ENCODE measurements around the gene SLAIN1.

The SLAIN1 gene

GRCh38 chr13:77703408-77703807 lies 5.9 kb downstream of the SLAIN1 start:
- DNase-seq (ENCODE audit: extremely low read depth in 1 of 2, low read depth in 1 of 2), result no peak

- no peak for DNase-seq (ENCODE audit: extremely low read depth in 1 of 2, low read depth in 1 of 2)
Measured at GRCh38 chr13:77714119-77714755, 16.8 kb downstream of the SLAIN1 start.

DNA sequence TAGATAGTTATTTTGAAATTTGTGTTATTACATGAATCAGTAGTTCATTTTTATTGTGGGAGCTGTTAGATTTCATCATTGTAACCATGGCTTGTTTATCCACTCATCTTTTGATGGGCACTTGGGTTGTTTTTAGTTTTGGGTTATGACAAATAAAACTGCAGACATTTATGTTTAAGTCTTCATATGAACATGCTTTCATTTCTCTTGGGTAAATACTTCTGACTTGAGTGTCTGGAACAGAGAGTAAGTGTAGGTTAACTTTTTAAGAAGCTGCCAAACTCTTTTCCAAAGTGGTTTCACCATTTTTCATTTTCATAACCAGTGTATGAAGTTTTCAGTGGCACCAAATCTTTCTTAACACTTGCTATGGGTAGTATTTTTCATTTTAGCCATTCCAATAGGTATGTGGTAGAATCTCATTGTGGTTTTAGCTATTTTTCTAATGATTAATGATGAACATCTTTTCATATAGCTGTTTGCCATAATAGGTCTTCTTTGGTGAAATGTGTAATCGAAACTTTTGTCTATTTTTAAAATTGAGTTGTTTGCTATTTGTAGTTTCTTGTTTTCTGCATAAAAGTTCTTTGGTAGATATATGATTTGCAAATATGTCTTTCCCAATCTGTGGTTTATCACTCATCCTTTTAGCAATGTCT lies 17.9 kb downstream of the SLAIN1 start:
- DNase-seq (ENCODE audit: extremely low read depth in 1 of 2, low read depth in 1 of 2), result no peak

DNA sequence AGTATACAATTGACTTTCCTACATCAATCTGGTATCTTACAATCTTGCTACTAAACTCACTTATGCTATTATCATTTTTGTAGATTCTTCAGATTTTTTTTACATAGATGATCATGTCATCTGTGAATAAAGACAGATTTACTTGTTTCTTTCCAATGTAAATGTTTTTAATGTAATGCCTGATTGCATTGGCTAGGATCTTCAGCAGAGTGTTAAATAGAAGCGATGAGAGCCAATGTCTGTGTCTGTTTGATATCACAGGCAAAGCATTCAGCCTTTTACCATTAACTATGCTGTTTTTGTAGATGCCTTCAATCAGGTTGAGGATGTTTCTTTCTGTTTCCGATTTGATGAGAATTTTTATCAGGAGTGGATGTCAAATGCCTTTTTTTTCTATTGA lies 19.2 kb downstream of the SLAIN1 start:
- DNase-seq (ENCODE audit: extremely low read depth in 1 of 2, low read depth in 1 of 2), result no peak

- DNase-seq (ENCODE audit: extremely low read depth in 1 of 2, low read depth in 1 of 2), result no peak
Measured at GRCh38 chr13:77717508-77717907, 20.0 kb downstream of the SLAIN1 start.

- no peak for DNase-seq (ENCODE audit: extremely low read depth in 1 of 2, low read depth in 1 of 2)
Measured at GRCh38 chr13:77719128-77719527, 21.6 kb downstream of the SLAIN1 start.

DNA sequence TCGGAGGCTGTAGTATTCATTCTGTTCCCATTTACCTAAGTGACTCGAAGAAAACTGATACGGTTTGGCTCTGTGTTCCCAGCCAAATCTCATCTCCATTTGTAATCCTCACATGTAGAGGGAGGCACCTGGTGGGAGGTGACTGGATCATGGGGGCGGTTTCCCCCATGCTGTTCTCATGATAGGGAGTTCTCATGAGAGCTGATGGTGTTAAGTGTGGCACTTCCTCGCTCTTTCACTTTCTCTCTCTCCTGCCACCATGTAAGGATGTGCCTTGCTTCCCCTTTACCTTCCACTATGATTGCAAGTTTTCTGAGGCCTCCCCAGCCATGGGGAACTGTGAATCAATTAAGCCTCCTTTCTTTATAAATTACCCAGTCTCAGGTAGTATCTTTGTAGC lies 23.5 kb downstream of the SLAIN1 start:
- DNase-seq (ENCODE audit: extremely low read depth in 1 of 2, low read depth in 1 of 2), result no peak

GRCh38 chr13:77724092-77724491 lies 26.6 kb downstream of the SLAIN1 start:
- no peak for DNase-seq (ENCODE audit: extremely low read depth in 1 of 2, low read depth in 1 of 2)

DNA sequence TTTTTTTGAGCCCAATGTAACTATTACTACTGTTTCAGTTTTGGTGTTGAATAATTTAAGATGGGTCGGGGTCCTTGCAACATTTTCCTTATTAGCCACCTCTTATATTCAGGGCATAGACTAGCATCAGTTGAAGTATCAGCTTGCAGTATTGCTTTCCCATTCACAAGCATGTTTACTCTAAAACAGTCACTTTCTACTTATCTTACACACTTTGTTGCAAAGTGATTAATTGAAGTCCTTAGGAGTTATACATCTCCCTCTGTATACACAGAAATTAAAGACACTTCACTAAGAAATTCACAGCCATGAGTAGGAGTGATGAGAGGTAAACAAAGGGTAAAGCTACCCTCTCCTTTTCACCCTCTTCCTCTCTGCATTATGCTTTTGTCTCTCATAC lies 27.6 kb downstream of the SLAIN1 start:
- DNase-seq (ENCODE audit: extremely low read depth in 1 of 2, low read depth in 1 of 2), result no peak

DNA sequence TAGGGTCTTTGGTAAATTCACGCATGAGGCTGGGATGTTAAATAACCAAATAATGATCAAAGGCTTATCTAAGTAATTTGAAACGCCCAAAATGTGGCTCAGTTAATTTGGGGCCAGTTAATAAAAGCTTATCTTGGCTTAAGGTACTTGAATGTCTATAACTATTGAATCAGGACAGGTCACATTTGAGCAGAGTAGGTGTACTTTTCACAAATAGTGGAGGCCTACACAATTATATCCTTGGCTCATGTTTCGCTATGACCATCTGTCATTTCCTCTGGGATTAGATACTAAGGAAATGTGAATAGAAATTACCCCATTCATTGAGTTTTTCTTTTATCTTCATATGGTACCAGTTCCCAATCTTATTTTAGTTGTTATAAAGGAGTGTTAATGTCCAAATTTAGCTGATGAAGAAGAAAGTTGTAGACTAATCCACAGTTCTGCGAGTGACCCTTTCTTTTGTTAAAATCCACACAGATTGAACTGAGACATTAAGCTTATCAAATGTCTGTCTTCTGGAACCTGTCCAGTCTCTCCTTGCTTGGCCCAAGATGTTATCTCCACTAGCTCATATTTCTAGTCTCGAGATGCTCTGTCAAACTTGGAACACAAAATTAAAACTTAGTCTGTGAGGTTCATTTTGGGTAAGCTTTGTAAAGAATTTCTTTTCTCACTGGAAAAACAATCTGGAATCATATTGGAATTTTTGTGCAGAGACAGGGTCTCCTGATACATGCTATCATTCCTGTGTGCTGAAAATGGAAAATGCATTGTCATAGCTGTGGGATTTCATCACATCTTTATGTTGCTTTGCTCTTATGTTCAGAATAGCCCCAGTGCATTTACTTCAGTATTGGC lies 31.0 kb downstream of the SLAIN1 start:
- DNase-seq (ENCODE audit: extremely low read depth in 1 of 2, low read depth in 1 of 2), result no peak

DNA sequence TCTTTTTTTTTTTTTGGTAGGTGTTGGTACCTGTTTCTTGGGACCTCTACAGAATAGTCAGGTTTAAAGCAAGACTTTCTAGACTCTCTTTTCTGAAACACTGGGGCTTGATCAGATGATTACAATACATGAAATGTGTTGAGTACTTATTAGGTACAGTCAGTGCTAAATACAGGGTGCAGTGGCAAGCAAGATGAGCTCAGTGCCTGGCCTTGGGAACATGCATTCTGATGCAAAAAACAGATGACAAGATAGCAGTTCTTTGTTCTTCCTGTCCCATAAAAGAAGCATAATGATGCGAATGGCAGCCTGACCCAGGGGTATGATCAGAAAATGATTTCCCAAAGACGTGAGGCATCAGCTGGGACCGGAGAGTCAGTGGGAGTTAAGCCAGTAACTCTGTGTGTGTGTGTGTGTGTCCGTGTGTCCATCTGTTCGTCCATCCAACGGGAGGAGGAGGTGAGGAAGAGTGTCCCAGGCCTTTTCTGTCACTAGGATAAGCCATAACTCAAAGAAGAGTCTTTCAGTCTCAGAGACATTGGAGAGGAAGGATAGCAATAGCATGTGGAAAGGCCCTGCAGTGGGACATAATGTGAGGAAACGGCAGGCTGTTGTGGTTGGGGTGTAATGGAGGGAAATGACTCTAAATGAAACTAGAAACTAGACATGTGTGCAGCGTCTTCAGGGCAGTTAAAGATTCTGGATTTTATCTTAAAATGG lies 32.2 kb downstream of the SLAIN1 start:
- DNase-seq (ENCODE audit: extremely low read depth in 1 of 2, low read depth in 1 of 2), result no peak

DNA sequence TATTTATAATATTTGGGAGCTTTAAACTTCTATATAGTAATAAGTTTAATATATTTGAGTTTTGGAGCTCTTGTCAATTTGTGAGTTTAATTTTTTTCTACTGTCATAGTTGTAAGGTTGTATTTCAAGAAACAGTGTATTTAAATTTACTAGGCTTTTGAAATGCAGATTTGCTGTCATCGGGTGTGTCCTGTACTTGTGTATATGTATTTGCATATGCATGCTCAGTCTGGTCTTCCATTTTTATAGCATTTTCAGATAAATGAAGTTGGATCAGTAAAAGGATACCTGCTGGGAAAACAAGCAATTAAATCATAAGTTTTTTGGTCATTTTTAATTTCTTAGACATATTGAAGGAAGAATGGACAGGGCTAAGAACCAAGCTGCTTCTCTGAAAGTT lies 33.1 kb downstream of the SLAIN1 start:
- no peak for DNase-seq (ENCODE audit: extremely low read depth in 1 of 2, low read depth in 1 of 2)

DNA sequence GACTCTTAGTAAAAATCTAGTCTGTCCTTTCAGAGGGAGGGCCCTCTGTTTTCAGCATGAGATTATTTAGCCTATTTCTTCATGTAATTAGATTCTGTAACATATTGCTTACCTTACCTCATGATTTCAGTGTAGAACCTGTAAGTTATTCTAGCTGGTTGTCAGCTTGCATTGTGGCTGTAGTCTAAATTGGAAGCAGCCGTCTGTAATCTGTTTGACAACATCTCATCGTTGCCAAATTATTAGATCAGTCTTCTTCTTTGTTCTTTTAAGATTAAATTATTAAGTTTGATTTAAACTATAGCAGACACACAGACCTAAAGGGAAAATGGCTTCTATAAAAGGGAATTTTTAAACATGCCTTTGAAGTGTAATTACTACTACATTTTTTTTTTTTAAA lies 34.8 kb downstream of the SLAIN1 start:
- DNase-seq (ENCODE audit: extremely low read depth in 1 of 2, low read depth in 1 of 2), result no peak

DNA sequence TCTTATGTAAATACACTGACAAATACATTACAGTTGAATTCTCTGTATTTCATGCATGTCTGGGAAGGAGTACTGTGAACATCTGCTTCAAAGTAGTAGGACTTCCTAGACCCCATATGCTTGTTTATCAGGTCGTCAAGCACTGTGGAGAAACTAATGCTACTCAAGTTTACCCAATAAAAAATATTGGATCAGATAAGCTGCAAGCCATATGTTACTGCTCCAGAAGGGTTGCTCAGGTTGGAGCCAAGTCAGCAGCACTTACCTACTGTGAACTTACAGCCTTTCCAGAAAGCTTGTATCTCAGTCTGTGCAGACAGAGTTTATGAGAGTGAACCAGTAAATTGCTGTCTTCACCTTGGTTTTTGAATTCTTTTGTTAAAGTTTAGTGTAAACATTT lies 36.2 kb downstream of the SLAIN1 start:
- no peak for DNase-seq (ENCODE audit: extremely low read depth in 1 of 2, low read depth in 1 of 2)

DNA sequence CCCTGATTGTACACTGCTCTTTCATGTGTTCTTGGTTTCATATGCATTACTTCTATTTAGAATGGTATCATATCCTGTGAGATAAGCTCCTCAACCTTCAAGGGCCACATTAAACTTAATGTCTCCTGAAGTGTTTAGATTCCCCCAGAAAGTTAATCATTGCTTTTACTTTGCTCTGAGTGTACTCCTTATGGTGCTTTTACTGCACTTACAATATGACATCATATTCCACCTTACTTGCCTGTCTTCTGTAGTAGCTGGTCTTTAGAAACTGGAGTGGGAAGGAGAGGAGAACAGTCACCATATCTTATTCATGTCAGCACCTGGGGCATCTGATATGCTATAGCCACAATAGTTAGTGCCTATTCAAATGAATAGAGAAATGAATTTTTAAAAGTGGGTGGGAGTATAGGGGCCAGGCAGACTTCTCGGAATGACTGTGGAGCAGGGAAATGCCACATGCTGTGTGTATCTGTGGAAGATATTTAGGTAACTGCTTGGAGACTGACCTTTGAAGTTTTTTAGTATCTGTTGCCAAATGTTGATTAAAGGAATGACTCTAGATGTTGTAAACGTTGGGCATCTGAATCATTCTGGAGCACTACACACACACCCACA lies 40.2 kb downstream of the SLAIN1 start:
- DNase-seq (ENCODE audit: extremely low read depth in 1 of 2, low read depth in 1 of 2), result no peak

DNA sequence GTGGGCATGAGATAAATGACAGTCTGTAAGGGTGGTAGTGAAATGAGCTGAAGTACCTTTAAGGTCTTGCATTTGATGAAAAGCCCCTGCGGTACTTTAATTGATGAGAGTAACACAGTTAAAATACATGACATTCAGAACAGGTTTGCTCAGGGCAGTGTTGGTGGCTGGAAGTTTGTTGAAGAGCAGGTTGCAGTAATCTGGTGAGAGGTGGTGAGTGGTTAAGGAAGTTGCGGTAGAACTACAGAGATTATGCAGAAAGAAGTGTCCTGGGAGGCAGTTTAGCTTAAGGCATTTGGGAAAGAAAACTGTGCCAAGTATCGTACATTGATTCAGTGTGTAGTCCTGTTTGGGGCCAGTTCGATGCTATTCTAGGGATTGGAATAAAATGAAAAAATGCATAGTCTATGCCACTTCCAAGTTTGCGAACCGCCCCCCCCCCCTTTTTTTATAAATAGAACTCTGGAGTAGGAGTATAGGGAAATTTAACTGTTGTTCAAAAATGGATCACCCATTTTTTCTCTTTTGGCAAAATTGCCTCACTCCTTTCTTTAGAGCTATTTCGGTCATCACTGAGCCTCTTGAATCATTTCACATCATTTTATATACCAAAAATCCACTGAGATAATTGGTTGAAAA lies 42.7 kb downstream of the SLAIN1 start:
- DNase-seq (ENCODE audit: extremely low read depth in 1 of 2, low read depth in 1 of 2), result no peak

DNA sequence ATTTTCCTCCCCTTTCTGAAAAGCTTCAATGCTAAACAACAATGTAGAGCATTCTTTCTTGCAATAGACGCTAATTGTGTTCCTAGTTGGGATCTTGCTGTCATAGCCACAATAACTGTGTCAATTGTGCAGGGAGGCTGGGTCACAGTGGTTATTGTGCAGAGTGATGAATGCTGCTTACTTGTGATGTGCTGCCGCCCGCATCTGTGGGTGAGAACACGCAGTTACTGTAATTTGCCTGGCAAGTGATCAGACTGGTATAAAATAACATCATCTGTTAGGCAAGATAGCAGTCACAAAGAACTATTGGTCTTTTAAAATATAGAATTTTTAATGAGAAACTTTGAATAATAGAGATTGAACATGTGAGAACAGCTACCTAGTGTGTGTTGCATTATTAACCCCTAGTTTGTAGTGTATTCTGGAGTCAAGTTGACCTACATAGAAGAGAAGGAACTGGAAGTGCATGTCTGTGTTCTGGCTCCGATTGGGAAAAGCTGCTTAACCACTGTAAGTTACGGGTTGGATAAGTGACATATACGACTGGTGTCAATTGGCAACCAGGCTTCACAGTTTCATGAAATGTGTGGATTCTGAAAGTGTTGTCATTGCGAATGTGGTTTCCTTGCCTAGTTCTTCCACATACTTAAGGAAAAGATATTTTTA lies 43.6 kb downstream of the SLAIN1 start:
- DNase-seq (ENCODE audit: extremely low read depth in 1 of 2, low read depth in 1 of 2), result no peak

DNA sequence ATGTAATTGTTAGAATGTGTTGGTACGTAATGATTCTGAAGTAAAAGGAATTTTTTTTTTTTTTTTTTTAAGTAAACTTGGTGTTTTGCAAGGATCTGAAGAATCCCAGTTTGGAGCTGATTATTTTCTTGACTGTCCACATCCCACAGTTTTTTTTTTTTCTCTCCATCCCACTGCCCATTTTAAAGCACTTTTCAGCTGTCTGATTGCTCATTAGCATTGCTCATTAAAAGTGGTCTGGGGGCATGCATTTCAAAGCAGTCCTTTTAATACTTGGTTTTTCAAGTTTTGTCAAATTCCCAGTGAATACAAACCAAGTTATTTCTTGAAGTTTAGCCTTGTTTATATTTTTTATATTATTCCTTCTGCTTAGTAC lies 44.1 kb downstream of the SLAIN1 start:
- no peak for DNase-seq (ENCODE audit: extremely low read depth in 1 of 2, low read depth in 1 of 2)

GRCh38 chr13:77742801-77743200 lies 45.3 kb downstream of the SLAIN1 start:
- DNase-seq (ENCODE audit: extremely low read depth in 1 of 2, low read depth in 1 of 2), result no peak

- no peak for DNase-seq (ENCODE audit: extremely low read depth in 1 of 2, low read depth in 1 of 2)
Measured at GRCh38 chr13:77745784-77746183, 48.3 kb downstream of the SLAIN1 start.

All from activated CD8-positive, alpha-beta memory T cell treated with anti-CD3 and anti-CD28 coated beads for 1 hour (primary cell).